Natural killer cell (primary cell): Measurements from ENCODE around the gene RFX4. TPM values are rescaled to one million over a fixed set of nuclear protein-coding genes. Genes with fewer than 3 reads are reported as not detected.

ENCODE experiments used
- ATAC-seq, 3 donors: fragments of 150-1000 bp in 2 of 3; fragments of 200-7000 bp in 1 of 3; cut with Tn5 transposase; 1 replicate in 1 of 3; 2 replicates in 2 of 3; pipeline ENCODE4 v1.10.0; 2021; ENCODE audit warnings: mild to moderate bottlenecking in 2 of 3, moderate library complexity in 2 of 3
- DNase-seq, 2 donors: peaks; one replicate each; pipeline versions ENCODE4 v3.0.0 to v3.0.0-alpha.2; 2013 to 2021; ENCODE audit warnings: mixed read lengths in 1 of 2
- H3K27ac ChIP-seq: one replicate; pipeline ENCODE4 v1.5.1; 2013; ENCODE audit warnings: mild to moderate bottlenecking, low read length
- H3K27me3 ChIP-seq: one replicate; pipeline ENCODE4 v1.6.1; 2013; ENCODE audit warnings: low read length; ENCODE audit not compliant: control insufficient read depth, insufficient read depth
- H3K36me3 ChIP-seq: one replicate; pipeline ENCODE4 v1.6.1; 2013; ENCODE audit warnings: low read length; ENCODE audit not compliant: control insufficient read depth, insufficient read depth
- H3K4me1 ChIP-seq: one replicate; pipeline ENCODE4 v1.6.1; 2013; ENCODE audit warnings: low read length; ENCODE audit not compliant: control insufficient read depth, insufficient read depth
- H3K4me3 ChIP-seq: one replicate; pipeline ENCODE4 v1.5.1; 2013; ENCODE audit warnings: low read length
- H3K9me3 ChIP-seq: one replicate; pipeline ENCODE4 v1.6.1; 2013; ENCODE audit warnings: low read length; ENCODE audit not compliant: control insufficient read depth, insufficient read depth
- H3K27ac Mint-ChIP-seq, 2 donors: one replicate each; pipeline ENCODE4 v1.8.0; 2022; ENCODE audit warnings: mild to moderate bottlenecking in 2 of 2, mixed read lengths in 2 of 2, moderate library complexity in 1 of 2
- H3K27me3 Mint-ChIP-seq, 2 donors: one replicate each; pipeline ENCODE4 v1.8.0; 2022; ENCODE audit warnings: low read depth in 2 of 2, mixed read lengths in 2 of 2
- H3K36me3 Mint-ChIP-seq: one replicate; pipeline ENCODE4 v1.8.0; 2022; ENCODE audit warnings: mixed read lengths
- H3K4me1 Mint-ChIP-seq, 2 donors: one replicate each; pipeline ENCODE4 v1.8.0; 2022; ENCODE audit warnings: mixed read lengths in 2 of 2
- H3K4me3 Mint-ChIP-seq: one replicate; pipeline ENCODE4 v1.8.0; 2022; ENCODE audit warnings: mild to moderate bottlenecking, moderate library complexity, mixed read lengths
- H3K9me3 Mint-ChIP-seq, 2 donors: one replicate each; pipeline ENCODE4 v1.8.0; 2022; ENCODE audit warnings: mixed read lengths in 2 of 2
- CTCF ChIP-seq: fragments of 200-600 bp; IDR thresholded peaks from one replicate; pipeline ENCODE4 v1.8.0; 2022; ENCODE audit warnings: antibody characterized with exemption
- WGBS: methylation state at CpG from one replicate; pipeline ENCODE4 v1.1.7; 2013; ENCODE audit warnings: missing lambda C conversion rate; ENCODE audit not compliant: insufficient coverage; 5-methylcytosine and 5-hydroxymethylcytosine counted together
- intact Hi-C: fragments of 100-400 bp; cut with micrococcal nuclease; formaldehyde crosslinking; loops from one replicate; pipeline ENCODE4 v1.14.2; 2022
- total RNA-seq, 4 donors: library from RNA; stranded (reverse); fragments of 120-200 nt in 1 of 4; gene quantifications; one replicate each; pipeline versions ENCODE4 v1.2.3 to v1.2.4, GENCODE V29; 2013 to 2022

RFX4 gene
- total RNA-seq, 3 donors from 2014 or later (not counting 1 experiment from before 2014, with no cell fraction given): not detected

- DNase-seq (no peak), ATAC-seq (no peak)
- intact Hi-C loops: no loop called here
- Mint-ChIP-seq H3K27ac (no peak overlapping the region), H3K36me3 (no peaks in the 10 kb centered on the region), H3K4me1 (no peaks in the 10 kb centered on the region), H3K27me3 (peaks cover 10 to 40% of the 10 kb centered on the region in 2 donors), H3K9me3 (no peaks in the 10 kb centered on the region), H3K4me3 (no peak overlapping the region)
- no peaks in the 10 kb centered on the region for H3K9me3 ChIP-seq
- H3K27ac ChIP-seq: no peak overlapping the region
- no peaks in the 10 kb centered on the region for H3K36me3 ChIP-seq
- H3K4me1 ChIP-seq: no peaks in the 10 kb centered on the region
- 92% methylated on average over 6 of the region's 6 CpGs for WGBS
- no peak for TF ChIP-seq CTCF
- no peak overlapping the region for H3K4me3 ChIP-seq
- H3K27me3 ChIP-seq: no peaks in the 10 kb centered on the region
Measured at GRCh38 chr12:106645465-106646330, 62.9 kb downstream of the RFX4 start.

DNA sequence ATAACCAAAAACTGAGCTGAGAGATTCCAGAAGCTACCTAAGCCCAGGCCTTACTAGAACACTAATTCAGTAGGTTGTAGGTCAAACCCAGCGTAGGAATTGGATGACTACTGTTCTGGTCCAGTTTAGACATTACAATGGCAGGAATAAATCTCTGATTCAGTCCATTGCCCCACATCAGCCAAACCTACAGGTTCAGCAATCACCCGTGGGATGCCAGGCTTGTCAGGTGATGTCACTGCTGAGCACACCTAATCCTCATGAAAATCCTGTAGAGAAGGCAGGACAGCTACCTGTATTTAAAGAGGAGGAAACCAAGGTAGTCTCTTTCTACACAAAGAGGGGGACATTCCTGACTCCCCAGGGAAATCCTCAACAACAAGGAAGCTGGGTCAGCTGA, 63.7 kb downstream of the RFX4 start:
- no peak overlapping the region for H3K27ac Mint-ChIP-seq
- 54% methylated on average over 2 of the region's 2 CpGs for WGBS

DNA sequence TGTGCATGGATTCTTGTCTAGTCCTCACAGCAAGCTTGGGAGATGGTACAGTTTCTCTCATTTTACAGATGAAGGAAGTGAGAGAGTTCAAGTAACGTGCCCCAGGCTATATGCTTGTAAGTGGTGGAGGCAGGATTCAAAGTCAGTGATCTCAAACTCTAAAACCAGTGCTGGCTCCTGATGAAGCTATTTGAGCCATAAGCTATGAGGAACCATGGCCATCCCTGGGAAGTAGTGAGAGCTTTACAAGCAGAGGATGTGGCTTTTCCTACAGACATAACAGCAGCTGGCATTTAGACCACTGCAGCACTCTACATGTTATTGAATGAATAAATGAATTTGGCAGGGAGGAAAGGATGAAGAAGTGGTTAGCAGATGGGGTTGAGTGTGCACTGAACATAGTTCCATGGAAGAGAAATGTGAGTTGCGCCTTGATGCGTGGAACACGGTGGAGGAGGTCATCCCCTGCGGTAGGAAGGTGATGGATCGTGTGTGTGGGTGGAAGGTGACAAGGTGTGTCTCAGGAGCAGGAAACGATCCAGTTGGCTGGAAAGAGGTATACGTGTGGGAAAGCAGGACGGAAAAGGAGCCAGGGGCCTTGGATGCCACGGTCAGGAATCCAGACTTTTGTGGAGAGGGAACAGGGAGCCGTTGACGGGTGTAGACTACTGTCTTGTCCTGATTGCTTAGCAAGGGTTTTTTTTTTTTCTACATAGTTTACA, 65.2 kb downstream of the RFX4 start:
- H3K4me3 ChIP-seq: no peak overlapping the region

More for the DNA sequence above, 63.7 kb downstream of the RFX4 start:
- no peak for TF ChIP-seq CTCF
- DNase-seq (no peak), ATAC-seq (no peak)
- Mint-ChIP-seq H3K4me1 (no peaks in the 10 kb centered on the region), H3K36me3 (no peaks in the 10 kb centered on the region), H3K27me3 (peaks cover 12 to 43% of the 10 kb centered on the region in 2 donors), H3K9me3 (no peaks in the 10 kb centered on the region), H3K4me3 (no peak overlapping the region)
- intact Hi-C loops: no loop called here
- no peaks in the 10 kb centered on the region for H3K36me3 ChIP-seq
- no peak overlapping the region for H3K4me3 ChIP-seq
- no peaks in the 10 kb centered on the region for H3K9me3 ChIP-seq
- no peaks in the 10 kb centered on the region for H3K27me3 ChIP-seq
- H3K4me1 ChIP-seq: no peaks in the 10 kb centered on the region
- H3K27ac ChIP-seq: no peak overlapping the region

More for the DNA sequence above, 65.2 kb downstream of the RFX4 start:
- H3K27me3 ChIP-seq: no peaks in the 10 kb centered on the region
- no peaks in the 10 kb centered on the region for H3K9me3 ChIP-seq
- WGBS: 85% methylated on average over 12 of the region's 12 CpGs
- no peak overlapping the region for H3K27ac ChIP-seq
- no peak for TF ChIP-seq CTCF
- Mint-ChIP-seq H3K27ac (no peak overlapping the region), H3K4me1 (no peaks in the 10 kb centered on the region), H3K4me3 (no peak overlapping the region), H3K27me3 (peaks cover 8 to 33% of the 10 kb centered on the region in 2 donors), H3K9me3 (no peaks in the 10 kb centered on the region), H3K36me3 (no peaks in the 10 kb centered on the region)
- no peaks in the 10 kb centered on the region for H3K4me1 ChIP-seq
- no peak for DNase-seq
- no peaks in the 10 kb centered on the region for H3K36me3 ChIP-seq
- ATAC-seq: no peak
- intact Hi-C loops: no loop called here
